Measurements from ENCODE around the gene CELF1.

The CELF1 gene

GRCh38 chr11:47552566-47553405 is at the start of gene CELF1:
CELF1 (minus strand) TSS chr11:47553132; CDS start chr11:47499523, 53,609 bp downstream.
- peak; percentile 83 to 86 for DNase-seq (ENCODE audit: low read depth in 2 of 2)

- no peak for DNase-seq (ENCODE audit: low read depth in 2 of 2)
Observed at GRCh38 chr11:47599902-47600301, 47.0 kb upstream of the CELF1 start.

GRCh38 chr11:47595967-47596366 is 43.0 kb upstream of the CELF1 start:
- DNase-seq (ENCODE audit: low read depth in 2 of 2), result no peak

- no peak for DNase-seq (ENCODE audit: low read depth in 2 of 2)
Observed at GRCh38 chr11:47595029-47595428, 42.1 kb upstream of the CELF1 start.

- no peak for DNase-seq (ENCODE audit: low read depth in 2 of 2)
Observed at GRCh38 chr11:47593934-47594855, 41.3 kb upstream of the CELF1 start, which contains the start of gene C1QTNF4. C1QTNF4 (minus strand) TSS chr11:47594411; CDS start chr11:47590810, 3,601 bp downstream.

GRCh38 chr11:47593492-47593933 is 40.6 kb upstream of the CELF1 start:
- no peak for DNase-seq (ENCODE audit: low read depth in 2 of 2)

- no peak for DNase-seq (ENCODE audit: low read depth in 2 of 2)
Observed at GRCh38 chr11:47592970-47593369, 40.0 kb upstream of the CELF1 start.

- no peak for DNase-seq (ENCODE audit: low read depth in 2 of 2)
Observed at GRCh38 chr11:47592251-47592650, 39.3 kb upstream of the CELF1 start.

GRCh38 chr11:47591764-47592163 is 38.8 kb upstream of the CELF1 start:
- no peak for DNase-seq (ENCODE audit: low read depth in 2 of 2)

- DNase-seq (ENCODE audit: low read depth in 2 of 2), result no peak
Observed at GRCh38 chr11:47589977-47590861, 37.3 kb upstream of the CELF1 start.

GRCh38 chr11:47589584-47589976 is 36.6 kb upstream of the CELF1 start:
- DNase-seq (ENCODE audit: low read depth in 2 of 2), result no peak

GRCh38 chr11:47589118-47589517 is 36.2 kb upstream of the CELF1 start:
- DNase-seq (ENCODE audit: low read depth in 2 of 2), result no peak

GRCh38 chr11:47587723-47588326 is 34.9 kb upstream of the CELF1 start:
- no peak for DNase-seq (ENCODE audit: low read depth in 2 of 2)

GRCh38 chr11:47587039-47587716 is 34.2 kb upstream of the CELF1 start:
- DNase-seq (ENCODE audit: low read depth in 2 of 2), result no peak

GRCh38 chr11:47586098-47586855 is 33.3 kb upstream of the CELF1 start, which contains the start of gene FAM180B:
FAM180B (plus strand) TSS chr11:47586678; CDS start chr11:47586769, 91 bp downstream.
- no peak for DNase-seq (ENCODE audit: low read depth in 2 of 2)

GRCh38 chr11:47583844-47584243 is 30.9 kb upstream of the CELF1 start:
- DNase-seq (ENCODE audit: low read depth in 2 of 2), result no peak

GRCh38 chr11:47578524-47579494 is 25.9 kb upstream of the CELF1 start, which contains the start of the genes KBTBD4 and NDUFS3:
KBTBD4 (minus strand) TSS chr11:47578970; CDS start chr11:47578951, 19 bp downstream.
NDUFS3 (plus strand) TSS chr11:47579074; CDS start chr11:47579092, 18 bp downstream.
- peak; percentile 74 to 75 for DNase-seq (ENCODE audit: low read depth in 2 of 2)

- DNase-seq (ENCODE audit: low read depth in 2 of 2), result no peak
Observed at GRCh38 chr11:47577460-47578041, 24.6 kb upstream of the CELF1 start.
